ENCODE data around the gene FTO.

- TF ChIP-seq CTCF (IDR thresholded peaks at IDR 0.05) = no peak
- no peak for TF ChIP-seq POLR2A (IDR thresholded peaks at IDR 0.05)
- no peak for TF ChIP-seq POLR2AphosphoS5 (IDR thresholded peaks at IDR 0.05; ENCODE audit: insufficient read depth in 1 of 2, low read depth in 1 of 2)
Observed at GRCh38 chr16:53886482-53887378, 182.8 kb downstream of the FTO start.
